22Rv1 (cell line): ENCODE data around the gene PIK3R6.

ENCODE experiments used
- H3K27ac ChIP-seq: fragments of 450-650 bp; 2 replicates; pipeline ENCODE4 v1.5.1; 2017
- ZFX ChIP-seq: fragments of 450-650 bp; IDR thresholded peaks from 2 replicates; pipeline ENCODE4 v1.6.1; 2017; ENCODE audit warnings: antibody characterized with exemption, borderline replicate concordance
- TF ChIP-seq, protein P1 (sequence below): fragments of 450-650 bp; IDR thresholded peaks from 2 replicates; pipeline ENCODE4 v1.5.1; 2017; ENCODE audit warnings: mild to moderate bottlenecking

Gene PIK3R6

DNA sequence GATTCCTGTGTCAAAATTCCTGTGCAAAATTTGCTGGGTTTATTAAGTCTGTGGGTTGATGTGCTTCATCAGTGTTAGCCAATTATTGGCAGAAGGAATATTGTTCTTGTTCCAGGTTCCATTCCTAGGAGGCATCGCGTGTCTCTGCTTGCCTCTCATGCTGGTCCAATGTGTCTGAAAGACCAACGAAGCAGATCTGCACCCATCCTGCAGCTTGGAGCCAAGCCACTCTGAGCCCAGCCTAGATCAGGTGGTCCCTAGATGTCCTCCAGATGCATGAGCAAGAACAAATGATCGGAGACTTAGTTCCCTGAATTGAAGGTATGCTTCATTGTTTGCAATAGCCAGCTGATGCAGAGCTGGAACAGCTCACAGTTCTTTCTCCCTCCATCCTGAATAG is 10.5 kb upstream of the PIK3R6 start:
- no peak overlapping the region for H3K27ac ChIP-seq
- TF ChIP-seq ZFX, result no peak
- TF ChIP-seq, protein P1, sequence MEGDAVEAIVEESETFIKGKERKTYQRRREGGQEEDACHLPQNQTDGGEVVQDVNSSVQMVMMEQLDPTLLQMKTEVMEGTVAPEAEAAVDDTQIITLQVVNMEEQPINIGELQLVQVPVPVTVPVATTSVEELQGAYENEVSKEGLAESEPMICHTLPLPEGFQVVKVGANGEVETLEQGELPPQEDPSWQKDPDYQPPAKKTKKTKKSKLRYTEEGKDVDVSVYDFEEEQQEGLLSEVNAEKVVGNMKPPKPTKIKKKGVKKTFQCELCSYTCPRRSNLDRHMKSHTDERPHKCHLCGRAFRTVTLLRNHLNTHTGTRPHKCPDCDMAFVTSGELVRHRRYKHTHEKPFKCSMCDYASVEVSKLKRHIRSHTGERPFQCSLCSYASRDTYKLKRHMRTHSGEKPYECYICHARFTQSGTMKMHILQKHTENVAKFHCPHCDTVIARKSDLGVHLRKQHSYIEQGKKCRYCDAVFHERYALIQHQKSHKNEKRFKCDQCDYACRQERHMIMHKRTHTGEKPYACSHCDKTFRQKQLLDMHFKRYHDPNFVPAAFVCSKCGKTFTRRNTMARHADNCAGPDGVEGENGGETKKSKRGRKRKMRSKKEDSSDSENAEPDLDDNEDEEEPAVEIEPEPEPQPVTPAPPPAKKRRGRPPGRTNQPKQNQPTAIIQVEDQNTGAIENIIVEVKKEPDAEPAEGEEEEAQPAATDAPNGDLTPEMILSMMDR, result no peak

DNA sequence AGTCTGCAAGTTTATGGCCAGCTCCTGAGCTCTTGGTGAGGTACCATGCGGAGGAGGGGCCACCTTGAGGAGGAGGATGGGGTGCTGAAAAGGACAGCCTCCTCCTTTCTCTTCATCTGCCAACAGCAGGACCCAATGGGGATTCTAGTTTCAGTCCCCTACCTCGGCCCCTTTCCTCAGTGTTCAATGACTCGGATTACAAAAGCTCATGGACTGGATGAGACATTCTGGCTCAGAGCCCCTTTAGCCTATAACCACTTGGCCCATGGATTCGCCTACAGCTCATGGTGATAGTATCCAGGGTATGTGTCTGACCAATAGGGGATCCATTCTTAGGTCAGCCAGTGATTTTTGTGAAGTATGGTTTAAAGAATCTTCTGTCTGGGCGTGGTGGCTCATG is 8.5 kb upstream of the PIK3R6 start:
- TF ChIP-seq ZFX, result no peak
- TF ChIP-seq, protein P1, result no peak

DNA sequence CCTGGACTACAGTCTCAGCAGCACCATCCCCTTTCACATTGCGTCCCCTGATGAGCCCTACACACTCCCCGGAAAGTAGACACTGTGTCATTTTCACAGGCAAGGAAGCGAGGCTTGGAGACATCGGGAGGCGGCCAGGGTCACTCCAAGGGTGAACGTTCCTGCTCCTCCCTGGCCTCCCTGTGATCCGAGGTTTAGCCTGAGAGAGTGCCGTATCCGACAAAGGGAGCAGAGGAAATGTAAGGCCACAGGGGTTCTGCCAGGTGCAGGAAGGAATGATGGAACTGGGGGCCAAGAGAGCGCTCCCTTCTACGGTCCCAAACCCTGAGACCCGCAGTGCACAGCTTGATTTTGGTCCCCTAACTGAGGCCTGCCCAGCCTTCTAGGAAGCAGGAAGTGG is 8.0 kb upstream of the PIK3R6 start:
- TF ChIP-seq ZFX, result no peak
- TF ChIP-seq, protein P1, result no peak
- H3K27ac ChIP-seq, result no peak overlapping the region

More for the DNA sequence above, 8.5 kb upstream of the PIK3R6 start:
- H3K27ac ChIP-seq, result no peak overlapping the region

DNA sequence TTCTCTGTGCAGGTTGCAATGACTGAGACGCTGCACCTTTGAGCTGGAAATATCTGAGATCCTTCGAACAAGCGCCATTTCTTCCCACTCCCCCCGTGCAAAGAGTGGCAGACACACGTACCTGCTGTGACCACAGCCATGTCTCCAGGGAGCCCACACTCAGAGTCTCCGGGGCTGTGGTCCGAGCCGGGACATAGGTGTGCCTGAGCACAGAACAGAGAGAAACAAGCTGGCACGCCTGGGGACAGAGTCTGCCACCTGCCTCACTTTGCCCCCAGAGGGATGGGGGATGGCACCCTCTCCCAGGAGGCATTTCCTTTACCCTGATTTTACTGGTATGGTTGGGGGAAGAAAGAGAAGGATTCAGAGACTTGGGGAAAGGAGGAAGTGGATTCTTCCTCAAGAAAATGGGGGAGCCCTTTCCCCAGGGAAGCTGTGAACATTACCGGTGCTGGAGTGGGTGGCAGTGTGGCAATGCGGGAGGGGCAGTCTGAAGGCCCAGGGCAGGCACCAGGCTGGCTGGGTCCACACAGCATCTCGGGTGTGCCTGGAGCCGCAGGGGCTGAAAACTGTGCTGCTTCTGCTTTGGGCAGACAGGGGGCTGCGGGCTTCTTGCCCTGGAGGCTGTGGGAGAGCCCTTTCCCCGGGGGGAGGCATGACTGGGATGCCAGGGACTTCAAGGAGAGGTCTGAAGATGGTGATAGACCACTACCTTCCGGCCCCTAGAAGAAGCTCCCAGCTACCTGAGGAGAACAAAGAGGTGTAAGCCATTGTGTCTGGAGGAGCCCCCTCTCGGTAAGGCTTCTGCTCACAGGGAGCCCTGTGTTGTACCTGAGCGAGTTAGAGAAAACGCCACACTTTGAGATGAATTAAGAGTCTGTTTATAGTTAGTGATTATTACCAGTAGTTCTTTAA is 6.6 kb upstream of the PIK3R6 start:
- H3K27ac ChIP-seq, result no peak overlapping the region
- TF ChIP-seq, protein P1, result no peak
- TF ChIP-seq ZFX, result no peak

DNA sequence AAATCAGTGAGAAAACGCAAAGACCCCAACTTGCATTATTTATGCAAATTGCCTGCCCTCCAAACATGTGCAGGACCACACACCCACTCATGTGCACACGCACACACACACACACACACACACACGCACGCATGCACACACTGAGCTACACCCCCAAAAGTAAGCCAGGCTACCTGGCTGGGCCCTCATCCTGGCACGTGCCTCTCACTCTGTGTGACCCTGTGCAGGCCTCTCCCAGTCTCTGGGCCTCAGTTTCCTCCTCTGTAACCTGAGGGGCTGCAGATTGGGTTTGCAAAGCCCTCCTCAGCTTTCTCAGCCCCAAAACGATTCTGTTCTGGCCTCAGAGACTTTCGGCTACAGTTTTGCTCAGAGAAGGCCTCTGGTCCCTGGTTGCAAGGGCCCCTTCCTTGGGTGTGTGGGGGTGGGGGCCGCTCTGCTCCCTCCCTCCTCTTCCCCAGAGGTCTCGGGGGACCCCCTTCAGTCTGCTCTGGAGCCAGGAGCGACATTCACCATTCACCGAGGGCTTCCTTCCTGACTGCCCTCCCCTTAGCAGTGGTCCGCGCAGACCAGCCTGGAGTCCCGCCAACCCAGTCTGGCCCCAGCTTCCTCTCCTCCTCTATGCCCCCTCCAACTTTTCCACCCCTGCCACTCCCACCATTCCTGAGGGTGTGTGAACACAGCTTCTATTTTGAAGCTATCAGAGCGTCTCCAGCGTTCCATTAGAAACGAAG is 5.4 kb upstream of the PIK3R6 start:
- TF ChIP-seq, protein P1, result no peak
- no peak for TF ChIP-seq ZFX
- H3K27ac ChIP-seq, result 0 out of 2 replicates have a peak overlapping the region, but pooled peaks have one; percentile 17

DNA sequence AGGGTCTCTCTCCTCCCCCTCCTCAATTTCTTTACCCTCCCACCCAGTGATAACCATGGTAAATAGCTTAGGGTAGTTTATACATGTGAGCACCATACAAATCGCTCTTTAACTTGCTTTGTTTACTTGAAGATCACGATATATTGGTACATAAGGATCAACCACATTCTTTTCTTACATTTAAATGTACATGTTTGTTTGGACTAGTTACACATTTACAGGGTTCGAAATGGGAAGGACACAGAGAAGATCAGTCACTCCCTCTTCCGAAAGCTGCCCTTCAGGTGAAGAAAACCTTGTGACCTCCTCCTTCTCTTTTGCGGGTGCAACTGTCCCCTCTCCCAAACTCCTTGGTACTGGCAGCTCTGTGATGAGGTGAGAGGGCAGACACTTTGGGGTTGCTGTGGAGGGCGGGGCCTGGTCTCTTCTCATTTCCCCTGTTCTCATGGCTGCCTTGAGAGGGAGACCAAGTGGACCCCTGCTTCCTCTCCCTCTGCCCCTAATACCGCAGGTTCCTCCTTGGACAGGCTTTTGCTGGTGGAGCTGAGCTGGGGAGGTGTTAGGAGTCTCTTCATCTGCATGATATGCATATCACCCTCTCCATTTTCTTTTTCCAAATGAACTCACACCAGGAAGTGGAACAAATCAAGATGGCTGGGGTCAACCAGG is 4.7 kb upstream of the PIK3R6 start:
- TF ChIP-seq, protein P1, result no peak
- TF ChIP-seq ZFX, result no peak
- H3K27ac ChIP-seq, result 0 out of 2 replicates have a peak overlapping the region, but pooled peaks have one; percentile 17
